IMR-90 (cell line): ENCODE results near the gene GRK2. TPM values are rescaled to one million over a fixed set of nuclear protein-coding genes. Genes with fewer than 3 reads are reported as not detected.

ENCODE experiments used
- ATAC-seq: fragments of 200-7000 bp; cut with Tn5 transposase; 2 replicates; pipeline ENCODE4 v1.9.1; 2020; ENCODE audit warnings: low read depth, mild to moderate bottlenecking, moderate library complexity
- BruUV-seq: library from RNA; stranded (reverse); fragments of 400-500 nt; replicated peaks from 2 replicates; lab custom pipeline; 2021; lab: Mats Ljungman, UMichigan
- CTCF ChIA-PET: fragments of 300-600 bp; formaldehyde crosslinking; extraction: SDS; loops from one replicate; lab custom pipeline; 2021; ENCODE audit warnings: antibody characterized with exemption; lab: Yijun Ruan, JAX
- POLR2A ChIA-PET: fragments of 300-600 bp; sonication (Branson Sonifier 250); formaldehyde crosslinking; loops from one replicate; lab custom pipeline; 2022; ENCODE audit warnings: antibody characterized with exemption; ENCODE audit not compliant: unreplicated experiment; lab: Charles Lee
- DNase-seq: peaks from one replicate; pipeline ENCODE4 v3.0.0; 2013
- H2AFZ ChIP-seq: replicated peaks from 2 replicates; pipeline ENCODE3; 2013; ENCODE audit warnings: low read length, mild to moderate bottlenecking; ENCODE audit not compliant: poor library complexity
- H2AK5ac ChIP-seq: 2 replicates; pipeline ENCODE4 v1.6.1; 2013; ENCODE audit warnings: low read depth, low read length, inconsistent platforms
- H2AK9ac ChIP-seq: replicated peaks from 2 replicates; pipeline ENCODE3; 2013; ENCODE audit warnings: mild to moderate bottlenecking, low read depth, low read length, moderate library complexity; ENCODE audit not compliant: poor library complexity
- H2BK120ac ChIP-seq: 2 replicates; pipeline ENCODE4 v1.6.1; 2013; ENCODE audit warnings: low read depth, low read length, inconsistent platforms
- H2BK15ac ChIP-seq: 3 replicates; pipeline ENCODE4 v1.6.1; 2013; ENCODE audit warnings: low read depth, low read length, inconsistent platforms
- H2BK20ac ChIP-seq: 2 replicates; pipeline ENCODE4 v1.6.1; 2013; ENCODE audit warnings: low read depth, mild to moderate bottlenecking, inconsistent platforms, low read length, moderate library complexity
- H2BK5ac ChIP-seq: 2 replicates; pipeline ENCODE4 v1.6.1; 2013; ENCODE audit warnings: mild to moderate bottlenecking, low read depth, low read length, inconsistent platforms; ENCODE audit not compliant: poor library complexity, severe bottlenecking
- H3K14ac ChIP-seq: replicated peaks from 2 replicates; pipeline ENCODE4 v1.6.1; 2013; ENCODE audit warnings: low read depth, low read length, inconsistent platforms
- H3K18ac ChIP-seq: 2 replicates; pipeline ENCODE4 v1.6.1; 2013; ENCODE audit warnings: low read depth, low read length, control low read depth
- H3K23ac ChIP-seq: 2 replicates; pipeline ENCODE4 v1.6.1; 2013; ENCODE audit warnings: low read depth, low read length, inconsistent platforms
- H3K27ac ChIP-seq: 2 replicates; pipeline ENCODE4 v1.5.1; 2013; ENCODE audit warnings: mild to moderate bottlenecking, control low read depth, low read length; ENCODE audit not compliant: insufficient read depth
- H3K27me3 ChIP-seq: 2 replicates; pipeline ENCODE4 v1.6.1; 2013; ENCODE audit warnings: low read length; ENCODE audit not compliant: control insufficient read depth, insufficient read depth
- H3K36me3 ChIP-seq: 2 replicates; pipeline ENCODE4 v1.6.1; 2013; ENCODE audit warnings: low read length, mixed read lengths; ENCODE audit not compliant: control insufficient read depth, insufficient read depth
- H3K4ac ChIP-seq: 2 replicates; pipeline ENCODE4 v1.6.1; 2013; ENCODE audit warnings: low read depth, low read length, inconsistent platforms
- H3K4me1 ChIP-seq: 2 replicates; pipeline ENCODE4 v1.6.1; 2013; ENCODE audit warnings: low read length, mixed read lengths; ENCODE audit not compliant: control insufficient read depth, insufficient read depth
- H3K4me2 ChIP-seq: 2 replicates; pipeline ENCODE4 v1.6.1; 2013; ENCODE audit warnings: low read depth, mild to moderate bottlenecking, control low read depth, low read length, moderate library complexity
- H3K4me3 ChIP-seq: 2 replicates; pipeline ENCODE4 v1.5.1; 2013; ENCODE audit warnings: low read depth, mild to moderate bottlenecking, control low read depth, low read length, moderate library complexity; ENCODE audit not compliant: insufficient read depth
- H3K56ac ChIP-seq: 2 replicates; pipeline ENCODE4 v1.6.1; 2013; ENCODE audit warnings: low read length, inconsistent platforms; ENCODE audit not compliant: insufficient read depth; ENCODE audit errors: extremely low read depth
- H3K79me1 ChIP-seq, 2 experiments: 2 replicates each; pipeline ENCODE4 v1.6.1; 2013; ENCODE audit warnings: low read length in 2 of 2, inconsistent platforms in 1 of 2, low read depth in 1 of 2
- H3K9ac ChIP-seq: 2 replicates; pipeline ENCODE4 v1.6.1; 2013; ENCODE audit warnings: low read depth, low read length, control low read depth
- H3K9me1 ChIP-seq: 2 replicates; pipeline ENCODE4 v1.6.1; 2013; ENCODE audit warnings: low read length, inconsistent platforms; ENCODE audit not compliant: insufficient read depth
- H3K9me3 ChIP-seq: 2 replicates; pipeline ENCODE4 v1.6.1; 2013; ENCODE audit warnings: low read length; ENCODE audit not compliant: control insufficient read depth, insufficient read depth
- H4K20me1 ChIP-seq: 2 replicates; pipeline ENCODE4 v1.6.1; 2013; ENCODE audit warnings: low read length, inconsistent platforms; ENCODE audit not compliant: insufficient read depth
- H4K5ac ChIP-seq: 2 replicates; pipeline ENCODE4 v1.6.1; 2013; ENCODE audit warnings: mild to moderate bottlenecking, low read depth, low read length, control low read depth
- H4K8ac ChIP-seq, 2 experiments: 2 replicates each; pipeline ENCODE4 v1.6.1; 2013; ENCODE audit warnings: low read depth in 2 of 2, low read length in 2 of 2, control low read depth in 1 of 2, inconsistent platforms in 1 of 2
- H4K91ac ChIP-seq: 2 replicates; pipeline ENCODE4 v1.6.1; 2013; ENCODE audit warnings: low read depth, low read length, inconsistent platforms; ENCODE audit not compliant: insufficient read depth
- BHLHE40 ChIP-seq: fragments of 150-350 bp; IDR thresholded peaks from 2 replicates; pipeline ENCODE4 v1.6.1; 2016; ENCODE audit warnings: mild to moderate bottlenecking, low read depth, low read length
- CHD1 ChIP-seq: IDR thresholded peaks from 2 replicates; pipeline ENCODE4 v1.6.1; 2012; ENCODE audit warnings: low read depth, low read length, improper control_type of control experiment
- CTCF ChIP-seq: conservative IDR thresholded peaks from 2 replicates; pipeline ENCODE4 v1.5.1; 2012; ENCODE audit warnings: mild to moderate bottlenecking, low read depth, low read length, improper control_type of control experiment
- ELK1 ChIP-seq: fragments of 150-350 bp; IDR thresholded peaks from 2 replicates; pipeline ENCODE4 v1.6.1; 2016; ENCODE audit warnings: low read depth, mild to moderate bottlenecking, low read length, moderate library complexity, borderline replicate concordance
- FOS ChIP-seq: fragments of 150-350 bp; IDR thresholded peaks from 2 replicates; pipeline ENCODE4 v1.6.1; 2016; ENCODE audit warnings: low read depth, low read length
- RCOR1 ChIP-seq: IDR thresholded peaks from 2 replicates; pipeline ENCODE4 v1.6.1; 2012; ENCODE audit warnings: mild to moderate bottlenecking, low read length, improper control_type of control experiment; ENCODE audit not compliant: insufficient replicate concordance
- RFX5 ChIP-seq: IDR thresholded peaks from 2 replicates; pipeline ENCODE4 v1.8.0; 2012; ENCODE audit warnings: low read depth, mild to moderate bottlenecking, low read length, moderate library complexity
- USF2 ChIP-seq: fragments of 150-350 bp; IDR thresholded peaks from 2 replicates; pipeline ENCODE4 v1.6.1; 2017; ENCODE audit warnings: mild to moderate bottlenecking, antibody characterized with exemption, low read length, low read depth
- WGBS, 2 experiments: methylation state at CpG; one replicate each; pipeline versions ENCODE4 v1.1.5 to v1.1.7; 2013; ENCODE audit warnings: missing lambda C conversion rate in 2 of 2; ENCODE audit not compliant: insufficient read length in 1 of 2; ENCODE audit errors: extremely low coverage in 2 of 2; 5-methylcytosine and 5-hydroxymethylcytosine counted together
- dilution Hi-C: fragments of 300-500 bp; cut with HindIII; formaldehyde crosslinking; loops from one replicate; pipeline ENCODE4 v1.14.3; 2018; ENCODE audit warnings: low sequenced_read_pairs; ENCODE audit not compliant: unreplicated experiment
- in situ Hi-C: fragments of 300-500 bp; cut with MboI; formaldehyde crosslinking; loops from 3 replicates; pipeline ENCODE4 v1.14.3; 2019; ENCODE audit warnings: low sequenced_read_pairs, inconsistent platforms, mixed read lengths
- intact Hi-C: fragments of 100-400 bp; cut with micrococcal nuclease; formaldehyde crosslinking; loops from 2 replicates; pipeline ENCODE4 v1.10.0; 2022
- polyA plus RNA-seq, 3 experiments: library from polyadenylated mRNA; depleted of rRNA; stranded (reverse); fragments of >200 nt; gene quantifications; 2 replicates each; pipeline ENCODE4 v1.2.3, GENCODE V29; 2012; ENCODE audit warnings: low replicate concordance in 1 of 3
- total RNA-seq: library from RNA; depleted of rRNA; stranded (reverse); fragments of >200 nt; gene quantifications from 2 replicates; pipeline ENCODE4 v1.2.3, GENCODE V29; 2012

Gene GRK2
- total and polyA plus RNA-seq, 2 of the 4 experiments (the other 2 are of a cell fraction) = 26.7 to 41.8 TPM

GRCh38 chr11:67320691-67321090, 54.4 kb downstream of the GRK2 start:
- dilution Hi-C loops (no loop called here), in situ Hi-C loops (no loop called here), intact Hi-C loops (no loop called here)
- DNase-seq (no peak), ATAC-seq (no peak)
- H3K9ac ChIP-seq = no peak overlapping the region
- no TSS peak for BruUV-seq
- H3K56ac ChIP-seq = no peak overlapping the region
- no peak overlapping the region for H2BK5ac ChIP-seq
- no peak overlapping the region for H3K23ac ChIP-seq
- no peak overlapping the region for H2AK5ac ChIP-seq
- WGBS, 2 experiments = no CpG with 5 or more reads among the region's 2 CpGs
- no peak overlapping the region for H4K91ac ChIP-seq
- H2AFZ ChIP-seq = no peak overlapping the region
- CTCF ChIA-PET = interaction anchor here (0.7 kb wide), 2 partner anchors 11 to 62 kb away, joined by 3 read pairs; no protein-coding TSS in a partner anchor
- no peaks in the 10 kb centered on the region; a peak in 1 of 4 replicates for H3K79me1 ChIP-seq
- no peak for TF ChIP-seq BHLHE40
- TF ChIP-seq CTCF = no peak
- no peak for TF ChIP-seq RFX5
- TF ChIP-seq RCOR1 = no peak
- TF ChIP-seq CHD1 = no peak
- no peak for TF ChIP-seq ELK1
- no peak for TF ChIP-seq FOS
- TF ChIP-seq USF2 = no peak
- no peak overlapping the region for H3K27ac ChIP-seq
- H3K27me3 ChIP-seq = no peaks in the 10 kb centered on the region
- H2BK20ac ChIP-seq = no peak overlapping the region
- peaks cover 3% of the 10 kb centered on the region; the same call in 1 of the 2 replicates for H3K9me1 ChIP-seq
- POLR2A ChIA-PET = no interaction called here
- no peaks in the 10 kb centered on the region for H3K36me3 ChIP-seq
- H4K5ac ChIP-seq = no peak overlapping the region
- H3K4me2 ChIP-seq = no peak overlapping the region
- H3K4ac ChIP-seq = no peak overlapping the region
- H3K4me1 ChIP-seq = 0 out of 2 replicates have a peak, but pooled peaks cover 2% of the 10 kb centered on the region
- H3K4me3 ChIP-seq = no peak overlapping the region
- no peak overlapping the region for H4K8ac ChIP-seq
- no peak overlapping the region for H2BK120ac ChIP-seq
- H2AK9ac ChIP-seq = no peak overlapping the region
- H4K20me1 ChIP-seq = peaks cover 6% of the 10 kb centered on the region; the same call in 1 of the 2 replicates
- no peak overlapping the region for H3K18ac ChIP-seq
- H2BK15ac ChIP-seq = no peak overlapping the region
- H3K9me3 ChIP-seq = no peaks in the 10 kb centered on the region
- H3K14ac ChIP-seq = no peak overlapping the region
